ENCODE data around the gene KCNQ1. TPM values are rescaled to one million over a fixed set of nuclear protein-coding genes. Genes with fewer than 3 reads are reported as not detected.

Gene KCNQ1
- total RNA-seq, 4 donors from 2014 or later = 0.81 to 2.2 (median 1.6) TPM

GRCh38 chr11:2762031-2762380, 317.2 kb downstream of the KCNQ1 start:
- WGBS, 2 donors = 90 to 93% methylated on average over 10 of the region's 10 CpGs
- TF ChIP-seq CTCF (IDR thresholded peaks at IDR 0.05) = no peak
- no peak for TF ChIP-seq POLR2A (IDR thresholded peaks at IDR 0.05)
- intact Hi-C loops (cut with DNase I; ENCODE audit: low total_unique reads) = no loop called here
- peak; percentile 9 to 72 for DNase-seq (ENCODE audit: low spot score in 2 of 2)
- no peak overlapping the region for H3K4me3 ChIP-seq (ENCODE audit: low read depth, poor library complexity, severe bottlenecking)

- H3K4me3 ChIP-seq (ENCODE audit: low read depth, poor library complexity, severe bottlenecking) = no peak overlapping the region
- 92 to 93% methylated on average over 17 of the region's 17 CpGs for WGBS, 2 donors
- TF ChIP-seq CTCF (IDR thresholded peaks at IDR 0.05) = no peak
- TF ChIP-seq POLR2A (IDR thresholded peaks at IDR 0.05) = no peak
- peak in 1 of 2 donors; percentile 78 for DNase-seq (ENCODE audit: low spot score in 2 of 2)
- intact Hi-C loops (cut with DNase I; ENCODE audit: low total_unique reads) = no loop called here
Measured at GRCh38 chr11:2762451-2762850, 317.6 kb downstream of the KCNQ1 start.

GRCh38 chr11:2763984-2764383, 319.2 kb downstream of the KCNQ1 start:
- intact Hi-C loops (cut with DNase I; ENCODE audit: low total_unique reads) = no loop called here
- DNase-seq (ENCODE audit: low spot score in 2 of 2) = no peak
- no peak overlapping the region for H3K4me3 ChIP-seq (ENCODE audit: low read depth, poor library complexity, severe bottlenecking)
- no peak for TF ChIP-seq CTCF (IDR thresholded peaks at IDR 0.05)
- no peak for TF ChIP-seq POLR2A (IDR thresholded peaks at IDR 0.05)
- 66% methylated on average over 4 of the region's 4 CpGs for WGBS, 2 donors

GRCh38 chr11:2765491-2765890, 320.7 kb downstream of the KCNQ1 start:
- intact Hi-C loops (cut with DNase I; ENCODE audit: low total_unique reads) = no loop called here
- DNase-seq (ENCODE audit: low spot score in 2 of 2) = no peak
- H3K4me3 ChIP-seq (ENCODE audit: low read depth, poor library complexity, severe bottlenecking) = no peak overlapping the region
- 83 to 88% methylated on average over 3 of the region's 3 CpGs for WGBS, 2 donors
- no peak for TF ChIP-seq CTCF (IDR thresholded peaks at IDR 0.05)
- TF ChIP-seq POLR2A (IDR thresholded peaks at IDR 0.05) = no peak

GRCh38 chr11:2766166-2766565, 321.4 kb downstream of the KCNQ1 start:
- peak; percentile 7 to 25 for DNase-seq (ENCODE audit: low spot score in 2 of 2)
- TF ChIP-seq POLR2A (IDR thresholded peaks at IDR 0.05) (no peak), CTCF (IDR thresholded peaks at IDR 0.05) (no peak)
- no peak overlapping the region for H3K4me3 ChIP-seq (ENCODE audit: low read depth, poor library complexity, severe bottlenecking)
- 76 to 83% methylated on average over 4 of the region's 4 CpGs for WGBS, 2 donors
- intact Hi-C loops (cut with DNase I; ENCODE audit: low total_unique reads) = no loop called here

GRCh38 chr11:2767071-2767470, 322.3 kb downstream of the KCNQ1 start:
- TF ChIP-seq POLR2A (IDR thresholded peaks at IDR 0.05) = no peak
- no peak for TF ChIP-seq CTCF (IDR thresholded peaks at IDR 0.05)
- no peak overlapping the region for H3K4me3 ChIP-seq (ENCODE audit: low read depth, poor library complexity, severe bottlenecking)
- WGBS, 2 donors = 90 to 96% methylated on average over 5 of the region's 5 CpGs
- no peak for DNase-seq (ENCODE audit: low spot score in 2 of 2)
- intact Hi-C loops (cut with DNase I; ENCODE audit: low total_unique reads) = no loop called here

Measured in lower leg skin (tissue), 4 donors.